WTC11 (cell line): ENCODE measurements around the gene RYR1.

ENCODE experiments used
- CREB1 ChIP-seq: sonication (generic); formaldehyde crosslinking; IDR thresholded peaks from 2 replicates; pipeline ENCODE4 v1.8.0; 2023; ENCODE audit warnings: mild to moderate bottlenecking, missing genetic modification reagents
- NFYB ChIP-seq: sonication (generic); formaldehyde crosslinking; conservative IDR thresholded peaks from 2 replicates; pipeline ENCODE4 v1.8.0; 2022; ENCODE audit warnings: low read depth, missing genetic modification reagents
- ZNF121 ChIP-seq: sonication (generic); formaldehyde crosslinking; IDR thresholded peaks from 2 replicates; pipeline ENCODE4 v1.8.0; 2023; ENCODE audit warnings: missing genetic modification reagents
- TF ChIP-seq, protein P1 (sequence below): sonication (generic); formaldehyde crosslinking; IDR thresholded peaks from 2 replicates; pipeline ENCODE4 v1.8.1; 2023; ENCODE audit warnings: mild to moderate bottlenecking, missing genetic modification reagents, moderate library complexity
- TF ChIP-seq, protein P2 (sequence below): fragments of 200-600 bp; IDR thresholded peaks from 2 replicates; pipeline ENCODE4 v1.8.0; 2022; ENCODE audit warnings: antibody characterized with exemption
- TF ChIP-seq, protein P3 (sequence below): fragments of 250-450 bp; sonication (Bioruptor Pico); IDR thresholded peaks from 2 replicates; pipeline ENCODE4 v1.9.0; 2021; ENCODE audit warnings: mild to moderate bottlenecking, borderline replicate concordance
- TF ChIP-seq, protein P4 (sequence below): sonication (generic); formaldehyde crosslinking; IDR thresholded peaks from 2 replicates; pipeline ENCODE4 v1.8.1; 2022; ENCODE audit warnings: low read depth, missing genetic modification reagents, borderline replicate concordance
- TF ChIP-seq, protein P5 (sequence below): sonication (generic); formaldehyde crosslinking; IDR thresholded peaks from 2 replicates; pipeline ENCODE4 v1.8.1; 2022; ENCODE audit warnings: missing genetic modification reagents, borderline replicate concordance
- TF ChIP-seq, protein P6 (sequence below): sonication (generic); formaldehyde crosslinking; IDR thresholded peaks from 2 replicates; pipeline ENCODE4 v1.8.0; 2022; ENCODE audit warnings: mild to moderate bottlenecking, missing genetic modification reagents

DNA sequence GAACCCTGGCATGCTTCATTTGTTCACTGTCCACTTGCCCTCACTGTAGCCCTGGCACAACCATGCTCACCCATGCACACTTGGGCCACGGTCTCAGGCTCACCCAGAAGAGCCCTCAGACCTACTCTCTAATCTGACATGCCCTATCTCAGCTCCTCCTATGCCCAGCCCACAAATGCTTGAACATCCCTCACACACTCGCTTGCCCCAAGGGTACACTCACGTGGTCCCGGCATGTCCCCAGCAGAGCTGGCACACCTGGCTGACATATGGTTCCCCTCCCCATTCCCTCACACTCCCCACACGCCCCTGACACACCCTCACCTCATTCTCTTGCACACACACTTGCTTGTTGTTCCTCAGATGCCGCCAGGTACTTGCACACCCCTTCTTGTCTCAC, 128.6 kb downstream of the RYR1 start:
- TF ChIP-seq, protein P1, sequence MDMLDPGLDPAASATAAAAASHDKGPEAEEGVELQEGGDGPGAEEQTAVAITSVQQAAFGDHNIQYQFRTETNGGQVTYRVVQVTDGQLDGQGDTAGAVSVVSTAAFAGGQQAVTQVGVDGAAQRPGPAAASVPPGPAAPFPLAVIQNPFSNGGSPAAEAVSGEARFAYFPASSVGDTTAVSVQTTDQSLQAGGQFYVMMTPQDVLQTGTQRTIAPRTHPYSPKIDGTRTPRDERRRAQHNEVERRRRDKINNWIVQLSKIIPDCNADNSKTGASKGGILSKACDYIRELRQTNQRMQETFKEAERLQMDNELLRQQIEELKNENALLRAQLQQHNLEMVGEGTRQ (CRISPR knock-in tag) = no peak
- TF ChIP-seq, protein P2, sequence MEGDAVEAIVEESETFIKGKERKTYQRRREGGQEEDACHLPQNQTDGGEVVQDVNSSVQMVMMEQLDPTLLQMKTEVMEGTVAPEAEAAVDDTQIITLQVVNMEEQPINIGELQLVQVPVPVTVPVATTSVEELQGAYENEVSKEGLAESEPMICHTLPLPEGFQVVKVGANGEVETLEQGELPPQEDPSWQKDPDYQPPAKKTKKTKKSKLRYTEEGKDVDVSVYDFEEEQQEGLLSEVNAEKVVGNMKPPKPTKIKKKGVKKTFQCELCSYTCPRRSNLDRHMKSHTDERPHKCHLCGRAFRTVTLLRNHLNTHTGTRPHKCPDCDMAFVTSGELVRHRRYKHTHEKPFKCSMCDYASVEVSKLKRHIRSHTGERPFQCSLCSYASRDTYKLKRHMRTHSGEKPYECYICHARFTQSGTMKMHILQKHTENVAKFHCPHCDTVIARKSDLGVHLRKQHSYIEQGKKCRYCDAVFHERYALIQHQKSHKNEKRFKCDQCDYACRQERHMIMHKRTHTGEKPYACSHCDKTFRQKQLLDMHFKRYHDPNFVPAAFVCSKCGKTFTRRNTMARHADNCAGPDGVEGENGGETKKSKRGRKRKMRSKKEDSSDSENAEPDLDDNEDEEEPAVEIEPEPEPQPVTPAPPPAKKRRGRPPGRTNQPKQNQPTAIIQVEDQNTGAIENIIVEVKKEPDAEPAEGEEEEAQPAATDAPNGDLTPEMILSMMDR = no peak
- no peak for TF ChIP-seq ZNF121
- TF ChIP-seq, protein P3, sequence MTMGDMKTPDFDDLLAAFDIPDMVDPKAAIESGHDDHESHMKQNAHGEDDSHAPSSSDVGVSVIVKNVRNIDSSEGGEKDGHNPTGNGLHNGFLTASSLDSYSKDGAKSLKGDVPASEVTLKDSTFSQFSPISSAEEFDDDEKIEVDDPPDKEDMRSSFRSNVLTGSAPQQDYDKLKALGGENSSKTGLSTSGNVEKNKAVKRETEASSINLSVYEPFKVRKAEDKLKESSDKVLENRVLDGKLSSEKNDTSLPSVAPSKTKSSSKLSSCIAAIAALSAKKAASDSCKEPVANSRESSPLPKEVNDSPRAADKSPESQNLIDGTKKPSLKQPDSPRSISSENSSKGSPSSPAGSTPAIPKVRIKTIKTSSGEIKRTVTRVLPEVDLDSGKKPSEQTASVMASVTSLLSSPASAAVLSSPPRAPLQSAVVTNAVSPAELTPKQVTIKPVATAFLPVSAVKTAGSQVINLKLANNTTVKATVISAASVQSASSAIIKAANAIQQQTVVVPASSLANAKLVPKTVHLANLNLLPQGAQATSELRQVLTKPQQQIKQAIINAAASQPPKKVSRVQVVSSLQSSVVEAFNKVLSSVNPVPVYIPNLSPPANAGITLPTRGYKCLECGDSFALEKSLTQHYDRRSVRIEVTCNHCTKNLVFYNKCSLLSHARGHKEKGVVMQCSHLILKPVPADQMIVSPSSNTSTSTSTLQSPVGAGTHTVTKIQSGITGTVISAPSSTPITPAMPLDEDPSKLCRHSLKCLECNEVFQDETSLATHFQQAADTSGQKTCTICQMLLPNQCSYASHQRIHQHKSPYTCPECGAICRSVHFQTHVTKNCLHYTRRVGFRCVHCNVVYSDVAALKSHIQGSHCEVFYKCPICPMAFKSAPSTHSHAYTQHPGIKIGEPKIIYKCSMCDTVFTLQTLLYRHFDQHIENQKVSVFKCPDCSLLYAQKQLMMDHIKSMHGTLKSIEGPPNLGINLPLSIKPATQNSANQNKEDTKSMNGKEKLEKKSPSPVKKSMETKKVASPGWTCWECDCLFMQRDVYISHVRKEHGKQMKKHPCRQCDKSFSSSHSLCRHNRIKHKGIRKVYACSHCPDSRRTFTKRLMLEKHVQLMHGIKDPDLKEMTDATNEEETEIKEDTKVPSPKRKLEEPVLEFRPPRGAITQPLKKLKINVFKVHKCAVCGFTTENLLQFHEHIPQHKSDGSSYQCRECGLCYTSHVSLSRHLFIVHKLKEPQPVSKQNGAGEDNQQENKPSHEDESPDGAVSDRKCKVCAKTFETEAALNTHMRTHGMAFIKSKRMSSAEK (CRISPR knock-in tag) = no peak
- TF ChIP-seq NFYB (CRISPR knock-in tag) = no peak
- TF ChIP-seq, protein P4, sequence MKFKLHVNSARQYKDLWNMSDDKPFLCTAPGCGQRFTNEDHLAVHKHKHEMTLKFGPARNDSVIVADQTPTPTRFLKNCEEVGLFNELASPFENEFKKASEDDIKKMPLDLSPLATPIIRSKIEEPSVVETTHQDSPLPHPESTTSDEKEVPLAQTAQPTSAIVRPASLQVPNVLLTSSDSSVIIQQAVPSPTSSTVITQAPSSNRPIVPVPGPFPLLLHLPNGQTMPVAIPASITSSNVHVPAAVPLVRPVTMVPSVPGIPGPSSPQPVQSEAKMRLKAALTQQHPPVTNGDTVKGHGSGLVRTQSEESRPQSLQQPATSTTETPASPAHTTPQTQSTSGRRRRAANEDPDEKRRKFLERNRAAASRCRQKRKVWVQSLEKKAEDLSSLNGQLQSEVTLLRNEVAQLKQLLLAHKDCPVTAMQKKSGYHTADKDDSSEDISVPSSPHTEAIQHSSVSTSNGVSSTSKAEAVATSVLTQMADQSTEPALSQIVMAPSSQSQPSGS (CRISPR knock-in tag) = no peak
- TF ChIP-seq, protein P5, sequence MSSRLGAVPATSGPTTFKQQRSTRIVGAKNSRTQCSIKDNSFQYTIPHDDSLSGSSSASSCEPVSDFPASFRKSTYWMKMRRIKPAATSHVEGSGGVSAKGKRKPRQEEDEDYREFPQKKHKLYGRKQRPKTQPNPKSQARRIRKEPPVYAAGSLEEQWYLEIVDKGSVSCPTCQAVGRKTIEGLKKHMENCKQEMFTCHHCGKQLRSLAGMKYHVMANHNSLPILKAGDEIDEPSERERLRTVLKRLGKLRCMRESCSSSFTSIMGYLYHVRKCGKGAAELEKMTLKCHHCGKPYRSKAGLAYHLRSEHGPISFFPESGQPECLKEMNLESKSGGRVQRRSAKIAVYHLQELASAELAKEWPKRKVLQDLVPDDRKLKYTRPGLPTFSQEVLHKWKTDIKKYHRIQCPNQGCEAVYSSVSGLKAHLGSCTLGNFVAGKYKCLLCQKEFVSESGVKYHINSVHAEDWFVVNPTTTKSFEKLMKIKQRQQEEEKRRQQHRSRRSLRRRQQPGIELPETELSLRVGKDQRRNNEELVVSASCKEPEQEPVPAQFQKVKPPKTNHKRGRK (CRISPR knock-in tag) = no peak
- TF ChIP-seq, protein P6, sequence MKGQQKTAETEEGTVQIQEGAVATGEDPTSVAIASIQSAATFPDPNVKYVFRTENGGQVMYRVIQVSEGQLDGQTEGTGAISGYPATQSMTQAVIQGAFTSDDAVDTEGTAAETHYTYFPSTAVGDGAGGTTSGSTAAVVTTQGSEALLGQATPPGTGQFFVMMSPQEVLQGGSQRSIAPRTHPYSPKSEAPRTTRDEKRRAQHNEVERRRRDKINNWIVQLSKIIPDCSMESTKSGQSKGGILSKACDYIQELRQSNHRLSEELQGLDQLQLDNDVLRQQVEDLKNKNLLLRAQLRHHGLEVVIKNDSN = no peak
- no peak for TF ChIP-seq CREB1 (CRISPR knock-in tag)
